ENCODE data around the gene COG5.
"Not testable (repeated sequence)": the region's sequence is repeated elsewhere in the genome, so short reads cannot be mapped to it uniquely, and the experiment has no call there.

The COG5 gene

GRCh38 chr7:107579885-107580715, 16.4 kb upstream of the COG5 start, which contains the start of gene BCAP29:
Gene BCAP29 (plus strand): TSS chr7:107580246. CDS start chr7:107580773, 527 bp downstream.
- peak; percentile 33 for DNase-seq

- no peak for DNase-seq
Measured at GRCh38 chr7:107579554-107579884, 15.8 kb upstream of the COG5 start.

- DNase-seq = no peak
Measured at GRCh38 chr7:107573537-107573936, 9.8 kb upstream of the COG5 start.

GRCh38 chr7:107570298-107570697, 6.6 kb upstream of the COG5 start:
- no peak for DNase-seq

DNA sequence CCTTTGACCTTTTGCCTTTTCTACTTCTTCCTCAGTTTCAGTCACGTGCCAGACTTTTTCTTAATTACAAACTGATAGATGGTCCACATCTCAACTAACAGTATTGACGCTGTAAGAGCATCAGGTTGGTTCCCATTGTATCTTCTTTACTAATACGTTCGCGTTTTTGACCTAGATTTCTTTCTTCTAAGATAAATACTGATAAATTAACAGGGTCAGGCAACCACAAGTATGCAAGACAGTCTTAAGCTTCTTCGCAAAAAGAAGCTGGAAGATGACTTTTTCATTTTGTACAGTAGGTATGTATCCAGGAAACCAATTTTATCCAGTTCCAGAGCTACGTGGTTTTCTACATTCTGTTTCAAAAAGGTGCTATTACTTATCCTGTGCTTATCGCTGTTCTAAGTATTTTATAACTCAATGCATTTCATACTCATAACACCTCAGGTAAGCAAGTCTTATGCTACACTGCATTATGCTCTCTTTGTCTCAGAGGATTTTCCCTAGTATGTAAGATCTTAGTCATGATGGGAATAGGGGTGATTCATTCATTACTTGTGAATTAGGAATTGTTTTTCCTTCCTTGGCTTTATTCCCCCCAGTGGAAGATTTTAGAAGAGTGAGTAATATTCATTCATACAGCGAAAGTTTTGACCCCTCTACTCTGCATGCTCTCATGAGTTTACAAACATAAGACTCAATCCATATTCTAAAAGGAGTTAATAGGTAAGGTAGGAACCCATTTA, 1.0 kb upstream of the COG5 start:
- DNase-seq = no peak

- no peak for DNase-seq
Measured at GRCh38 chr7:107563081-107563774, 492 bp downstream of the COG5 start.

- DNase-seq = no peak
Measured at GRCh38 chr7:107560898-107561516, 2.7 kb downstream of the COG5 start.

DNA sequence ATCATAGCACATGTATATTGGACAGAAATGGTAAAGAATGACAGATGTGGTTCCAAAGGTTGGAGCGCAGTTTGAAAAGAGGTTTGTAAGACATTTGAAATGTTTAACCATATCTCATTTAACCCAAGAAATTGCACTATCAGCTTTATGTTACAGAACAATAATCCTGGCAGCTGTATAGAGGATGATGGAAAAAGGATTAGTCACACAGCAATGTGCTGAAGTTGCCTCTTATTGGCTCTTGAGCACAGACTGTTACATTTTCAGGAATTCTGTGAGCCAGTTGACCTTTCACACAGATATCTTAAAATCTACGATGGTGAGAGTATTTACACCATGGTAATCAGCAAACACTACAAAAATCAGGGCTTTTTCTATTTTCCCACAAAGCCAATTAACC, 3.9 kb downstream of the COG5 start:
- no peak for DNase-seq

- DNase-seq = no peak
Measured at GRCh38 chr7:107555893-107556292, 7.8 kb downstream of the COG5 start.

GRCh38 chr7:107551936-107552335, 11.8 kb downstream of the COG5 start:
- no peak for DNase-seq

DNA sequence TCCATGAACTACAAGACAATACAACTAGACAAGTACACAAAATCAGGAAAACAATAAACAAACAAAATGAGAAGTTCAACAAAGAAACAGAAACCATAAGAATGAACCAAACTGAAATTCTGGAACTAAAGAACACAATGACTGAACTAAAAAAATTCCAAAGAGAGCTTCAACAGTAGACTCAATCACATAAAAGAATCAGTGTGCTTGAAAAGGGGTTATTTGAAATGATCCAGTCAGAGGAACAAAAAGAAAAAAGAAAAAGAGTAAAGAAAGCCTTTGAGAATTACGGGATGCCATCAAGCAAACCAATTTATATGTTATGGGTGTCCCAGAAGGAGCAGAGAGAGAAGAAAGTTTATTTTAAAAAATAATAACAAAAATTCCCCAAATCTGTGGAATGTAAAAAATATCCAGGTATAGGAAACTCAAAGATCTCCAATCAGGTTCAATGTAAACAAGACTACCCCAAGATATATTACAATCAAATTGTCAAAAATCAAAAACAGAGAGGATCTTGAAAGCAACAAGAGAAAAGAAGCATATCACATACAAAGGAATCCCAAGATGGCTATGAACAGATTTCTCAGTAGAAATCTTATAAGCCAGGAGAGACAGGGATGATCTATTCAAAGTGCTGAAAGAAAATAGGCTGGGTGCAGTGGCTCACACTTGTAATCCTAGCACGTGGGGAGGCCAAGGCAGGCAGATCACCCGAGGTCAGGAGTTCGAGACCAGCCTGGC, 18.7 kb downstream of the COG5 start:
- no peak for DNase-seq

DNA sequence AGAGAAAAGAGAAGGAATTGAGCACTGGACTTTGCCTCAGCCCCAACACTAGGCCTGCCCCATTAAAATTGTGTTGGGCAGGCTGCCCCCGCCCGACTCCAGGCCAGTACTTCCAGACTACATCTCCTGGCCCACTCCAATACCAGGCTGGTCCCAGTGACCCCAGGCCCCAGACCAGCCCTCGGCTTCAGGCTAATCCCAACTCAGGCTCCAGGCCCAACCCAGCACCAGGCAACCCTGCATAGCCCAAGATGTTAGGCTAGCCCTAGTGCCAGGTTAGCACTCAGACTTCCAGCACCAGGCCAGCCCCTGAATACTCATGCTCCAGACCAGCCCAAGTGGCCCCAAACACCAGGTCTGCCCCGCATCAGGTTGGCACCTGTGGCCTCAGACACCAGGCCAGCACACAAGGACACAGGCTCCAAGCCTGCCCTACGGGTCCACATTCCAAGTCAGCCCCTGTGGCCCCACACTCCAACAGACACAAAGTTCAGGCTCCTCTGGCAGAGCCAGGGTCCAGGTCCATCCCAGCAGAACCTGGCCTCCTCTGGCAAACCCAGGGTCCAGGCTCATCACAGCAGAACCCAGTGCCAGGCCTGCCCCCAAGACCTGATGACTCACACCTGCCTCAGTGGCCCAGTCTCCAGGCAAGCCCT, 20.3 kb downstream of the COG5 start:
- no peak for DNase-seq

GRCh38 chr7:107538001-107538400, 25.7 kb downstream of the COG5 start:
- no peak for DNase-seq

DNA sequence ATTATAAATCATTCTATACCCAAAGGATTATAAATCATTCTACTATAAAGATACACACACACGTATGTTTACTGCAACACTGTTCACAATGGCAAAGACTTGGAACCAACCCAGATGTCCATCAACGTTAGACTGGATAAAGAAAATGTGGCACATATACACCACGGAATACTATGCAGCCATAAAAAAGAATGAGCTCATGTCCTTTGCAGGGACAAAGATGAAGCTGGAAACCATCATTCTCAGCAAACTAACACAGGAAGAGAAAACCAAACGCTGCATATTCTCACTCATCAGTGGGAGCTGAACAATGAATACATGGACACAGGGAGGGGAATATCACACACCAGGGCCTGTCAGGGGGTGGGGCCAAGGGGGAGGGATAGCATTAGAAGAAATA, 26.5 kb downstream of the COG5 start:
- not testable (repeated sequence) for DNase-seq

- no peak for DNase-seq
Measured at GRCh38 chr7:107534139-107534538, 29.6 kb downstream of the COG5 start.

DNA sequence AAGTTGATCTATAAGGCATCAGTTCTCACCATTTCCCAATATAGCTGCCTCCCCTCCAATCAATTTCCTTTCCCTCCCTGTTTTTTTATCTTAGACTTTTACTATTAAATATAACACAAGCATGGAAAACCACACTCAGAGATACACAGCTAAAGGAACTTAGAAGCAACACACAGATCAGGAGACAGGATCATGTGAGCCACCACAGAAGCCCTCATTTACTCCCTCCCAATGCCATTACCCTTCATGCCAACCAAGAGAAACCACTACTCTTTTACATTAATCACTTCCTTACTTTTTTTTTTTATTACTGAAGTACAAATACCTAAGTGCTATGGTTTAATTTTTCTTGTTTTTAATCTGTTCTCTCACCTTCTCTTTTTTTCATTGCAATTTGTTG, 33.0 kb downstream of the COG5 start:
- no peak for DNase-seq

GRCh38 chr7:107528461-107528860, 35.3 kb downstream of the COG5 start:
- DNase-seq = no peak

DNA sequence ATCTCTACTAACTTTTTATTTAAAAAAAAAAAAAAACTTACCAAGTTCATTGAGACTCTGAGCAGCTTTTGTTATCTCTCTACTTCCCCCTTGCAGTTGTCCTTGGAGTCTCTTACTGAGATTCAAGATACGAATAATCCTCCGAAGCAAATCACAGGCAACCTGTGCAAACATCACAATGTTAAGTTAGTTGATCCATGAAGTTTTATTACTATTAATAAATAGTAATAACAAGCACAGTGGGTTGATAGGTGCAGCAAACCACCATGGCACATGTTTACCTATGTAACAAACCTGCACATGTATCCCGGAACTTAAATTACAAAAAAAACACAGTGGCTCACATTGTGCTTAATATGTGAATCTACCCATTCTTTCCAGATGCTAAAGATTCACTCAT, 36.5 kb downstream of the COG5 start:
- no peak for DNase-seq

- no peak for DNase-seq
Measured at GRCh38 chr7:107526672-107527071, 37.0 kb downstream of the COG5 start.

- no peak for DNase-seq
Measured at GRCh38 chr7:107506674-107507339, 56.9 kb downstream of the COG5 start.

GRCh38 chr7:107505997-107506673, 57.6 kb downstream of the COG5 start:
- DNase-seq = no peak
